ENCODE data around the gene CSMD2.

GRCh38 chr1:33819290-33819912 lies 345.6 kb downstream of the CSMD2 start:
- TF ChIP-seq, protein P1, sequence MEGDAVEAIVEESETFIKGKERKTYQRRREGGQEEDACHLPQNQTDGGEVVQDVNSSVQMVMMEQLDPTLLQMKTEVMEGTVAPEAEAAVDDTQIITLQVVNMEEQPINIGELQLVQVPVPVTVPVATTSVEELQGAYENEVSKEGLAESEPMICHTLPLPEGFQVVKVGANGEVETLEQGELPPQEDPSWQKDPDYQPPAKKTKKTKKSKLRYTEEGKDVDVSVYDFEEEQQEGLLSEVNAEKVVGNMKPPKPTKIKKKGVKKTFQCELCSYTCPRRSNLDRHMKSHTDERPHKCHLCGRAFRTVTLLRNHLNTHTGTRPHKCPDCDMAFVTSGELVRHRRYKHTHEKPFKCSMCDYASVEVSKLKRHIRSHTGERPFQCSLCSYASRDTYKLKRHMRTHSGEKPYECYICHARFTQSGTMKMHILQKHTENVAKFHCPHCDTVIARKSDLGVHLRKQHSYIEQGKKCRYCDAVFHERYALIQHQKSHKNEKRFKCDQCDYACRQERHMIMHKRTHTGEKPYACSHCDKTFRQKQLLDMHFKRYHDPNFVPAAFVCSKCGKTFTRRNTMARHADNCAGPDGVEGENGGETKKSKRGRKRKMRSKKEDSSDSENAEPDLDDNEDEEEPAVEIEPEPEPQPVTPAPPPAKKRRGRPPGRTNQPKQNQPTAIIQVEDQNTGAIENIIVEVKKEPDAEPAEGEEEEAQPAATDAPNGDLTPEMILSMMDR (conservative IDR thresholded peaks at IDR 0.05) = no peak
- no peak for TF ChIP-seq EZH2 (IDR thresholded peaks at IDR 0.05; ENCODE audit: low read depth)

Measured in PC-9 (cell line).